HuH-7.5 (cell line): ENCODE measurements around the gene ANKS6.
A peak's percentile ranks its signal among the peaks of the same experiment; 100 is the strongest.

Experiments
- DNase-seq: peaks from one replicate; pipeline ENCODE4 v3.0.0; 2011; ENCODE audit warnings: low spot score

ANKS6 gene

GRCh38 chr9:98732801-98733200, 63.6 kb downstream of the ANKS6 start:
- DNase-seq: no peak

DNA sequence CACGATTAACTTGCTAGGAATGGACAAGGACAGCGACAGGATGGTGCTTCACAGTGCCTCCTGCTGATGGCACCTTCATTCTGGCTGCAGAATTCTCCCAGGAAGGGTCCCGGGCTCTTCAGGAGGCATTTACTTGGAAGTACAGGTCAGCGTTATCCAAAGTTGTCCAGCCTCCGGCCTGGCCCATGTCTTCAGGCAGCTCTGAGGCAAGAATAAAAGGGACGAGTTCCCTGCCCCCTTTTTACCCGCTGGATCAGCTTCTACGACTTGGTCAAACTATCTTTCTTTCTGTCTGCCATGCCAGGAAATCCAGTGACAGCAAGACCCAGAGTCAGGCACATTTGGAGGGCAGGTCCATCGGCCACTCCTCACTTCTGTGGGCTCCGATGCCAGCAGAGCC, 64.3 kb downstream of the ANKS6 start:
- no peak for DNase-seq

- DNase-seq: no peak
These were observed 65.5 kb downstream of the ANKS6 start for GRCh38 chr9:98730871-98731270.

- DNase-seq: no peak
These were observed 67.9 kb downstream of the ANKS6 start for GRCh38 chr9:98728500-98728899.

- no peak for DNase-seq
These were observed 68.9 kb downstream of the ANKS6 start for GRCh38 chr9:98727428-98727827.

GRCh38 chr9:98726735-98727134, 69.6 kb downstream of the ANKS6 start:
- no peak for DNase-seq

DNA sequence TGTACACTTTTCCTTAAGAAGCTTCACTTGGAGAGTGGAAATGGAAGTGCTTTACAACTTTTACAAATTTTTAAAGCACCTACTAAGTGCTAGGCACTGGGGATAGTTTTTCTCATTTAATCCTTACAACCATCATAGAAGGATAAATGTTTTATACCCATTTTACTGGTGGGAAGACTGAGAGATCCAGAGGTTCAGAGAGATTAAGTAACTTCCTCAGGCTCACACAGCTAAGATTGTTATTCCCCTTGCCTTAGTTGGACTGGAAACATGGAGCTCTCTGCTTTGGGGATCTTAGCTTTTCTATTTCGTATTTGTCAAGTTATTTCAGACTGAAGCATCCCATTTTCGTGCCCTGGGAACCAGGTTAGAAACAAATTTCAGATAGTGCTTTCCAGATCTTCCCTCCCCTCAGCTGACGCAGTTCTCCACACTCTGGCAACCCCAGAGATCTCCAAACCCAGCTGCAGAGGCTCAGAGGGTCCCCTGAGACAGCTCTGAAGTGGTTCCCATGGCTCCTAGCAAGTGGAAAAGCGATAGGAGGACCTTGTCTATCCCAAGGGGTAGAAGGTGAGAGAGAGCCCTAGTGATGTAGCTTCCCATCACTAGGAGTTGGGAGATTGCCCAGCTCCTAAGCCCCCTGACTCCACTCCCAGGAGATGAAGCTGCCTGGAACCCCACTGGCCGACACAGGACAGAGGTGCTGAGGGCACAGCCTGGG, 71.4 kb downstream of the ANKS6 start:
- DNase-seq: no peak

GRCh38 chr9:98721643-98722042, 74.7 kb downstream of the ANKS6 start:
- no peak for DNase-seq

GRCh38 chr9:98720402-98720801, 76.0 kb downstream of the ANKS6 start:
- DNase-seq: no peak

DNA sequence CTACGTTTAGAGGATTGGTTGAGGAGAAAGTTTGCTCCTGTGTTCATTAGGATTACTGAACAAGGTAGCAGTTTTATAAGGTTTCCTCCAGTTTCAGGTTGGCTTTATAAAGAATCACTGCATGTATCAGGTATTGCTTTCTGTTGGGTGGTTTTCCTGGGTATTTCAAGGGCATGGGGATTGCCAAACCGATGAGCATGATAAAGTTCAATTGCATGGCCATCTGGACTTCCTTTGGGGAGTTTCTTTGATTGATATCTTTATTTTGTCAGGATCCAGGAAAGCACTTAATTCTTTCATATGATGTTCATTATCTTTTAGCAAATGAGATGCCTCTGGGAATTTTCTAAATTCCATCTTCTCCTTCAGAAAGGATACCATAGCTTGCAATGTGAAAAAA, 77.3 kb downstream of the ANKS6 start:
- no peak for DNase-seq

- DNase-seq: no peak
These were observed 81.5 kb downstream of the ANKS6 start for GRCh38 chr9:98714833-98715232.

DNA sequence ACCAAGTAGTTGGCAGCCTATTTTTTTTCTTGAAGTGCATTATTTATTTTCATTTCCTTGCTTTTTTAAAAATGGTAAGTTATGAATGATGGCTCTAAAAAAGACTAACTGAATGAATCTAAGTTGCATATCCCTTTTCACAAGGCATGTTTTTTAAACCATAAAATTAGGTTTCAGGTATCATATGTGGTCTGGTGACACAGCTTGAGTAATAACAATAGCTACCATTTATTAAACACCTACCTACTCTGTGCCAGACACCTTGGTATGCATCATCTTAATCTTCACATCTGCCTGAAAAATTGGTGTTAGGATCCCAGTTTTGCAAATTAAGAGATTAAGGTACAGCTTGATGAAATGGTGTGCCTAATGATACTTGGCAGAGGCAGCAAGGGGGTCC, 83.4 kb downstream of the ANKS6 start:
- no peak for DNase-seq

- no peak for DNase-seq
These were observed 86.1 kb downstream of the ANKS6 start for GRCh38 chr9:98709968-98710965.

- DNase-seq: no peak
These were observed 87.1 kb downstream of the ANKS6 start, which contains the start of gene GABBR2 for GRCh38 chr9:98708933-98709911. Gene GABBR2, minus strand, starts transcription at chr9:98708935. Its CDS starts 198 bp downstream, at chr9:98708737.

GRCh38 chr9:98708103-98708932, 88.0 kb downstream of the ANKS6 start:
- DNase-seq: no peak

GRCh38 chr9:98707166-98708102, 88.9 kb downstream of the ANKS6 start:
- peak; percentile 77 for DNase-seq

DNA sequence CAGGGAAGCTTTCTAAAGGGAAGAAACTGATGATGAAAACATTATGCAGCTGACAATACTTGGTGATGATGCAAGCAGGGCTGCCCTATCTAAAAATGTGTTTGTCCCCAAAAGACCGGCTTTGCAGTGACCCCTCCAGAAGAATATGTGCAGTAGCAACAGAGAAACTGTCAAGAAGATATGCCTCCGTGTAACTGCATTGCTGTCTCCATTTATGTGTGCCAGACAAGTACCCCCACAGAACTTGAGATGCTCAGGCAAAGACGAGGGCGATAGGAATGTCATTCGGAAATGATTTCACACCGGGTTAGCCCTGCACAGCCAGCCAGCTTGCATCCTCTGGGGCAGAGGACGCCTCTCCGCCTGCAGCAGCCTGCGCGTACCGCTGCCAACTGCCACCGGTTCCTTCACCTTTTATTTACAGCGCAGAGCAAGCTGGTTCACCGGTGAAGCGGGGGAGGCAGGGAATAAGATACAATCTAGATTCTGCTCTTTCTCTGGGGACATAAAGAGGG, 89.6 kb downstream of the ANKS6 start:
- DNase-seq: no peak

GRCh38 chr9:98702835-98703380, 93.4 kb downstream of the ANKS6 start:
- no peak for DNase-seq

DNA sequence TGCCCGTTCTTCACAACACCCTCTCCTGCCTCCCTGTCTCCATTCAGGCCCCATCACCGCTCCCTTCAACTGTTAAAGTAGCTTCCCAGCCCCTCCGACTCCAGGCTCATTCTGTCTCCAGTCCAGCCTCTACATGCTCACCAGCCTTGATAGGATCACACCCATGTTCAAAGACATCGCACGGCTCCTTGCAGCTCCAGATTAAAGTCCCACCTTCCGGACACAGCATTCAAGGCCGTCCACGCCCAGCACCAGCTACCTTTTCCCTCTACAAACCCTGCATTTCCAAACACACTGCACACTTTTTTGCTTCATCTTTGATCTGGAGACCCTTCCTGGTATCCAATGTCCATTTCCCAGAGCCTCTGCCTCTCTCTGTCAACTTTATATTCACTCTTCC, 94.0 kb downstream of the ANKS6 start:
- no peak for DNase-seq
